HG03159 (cell line): Measurements from ENCODE around the gene ESRP2.

Experiments
- ATAC-seq: cut with Tn5 transposase; IDR thresholded peaks from one replicate; pipeline ENCODE4 v1.9.1; 2021; ENCODE audit warnings: mild to moderate bottlenecking, moderate library complexity; ENCODE audit not compliant: unreplicated experiment

Gene ESRP2

DNA sequence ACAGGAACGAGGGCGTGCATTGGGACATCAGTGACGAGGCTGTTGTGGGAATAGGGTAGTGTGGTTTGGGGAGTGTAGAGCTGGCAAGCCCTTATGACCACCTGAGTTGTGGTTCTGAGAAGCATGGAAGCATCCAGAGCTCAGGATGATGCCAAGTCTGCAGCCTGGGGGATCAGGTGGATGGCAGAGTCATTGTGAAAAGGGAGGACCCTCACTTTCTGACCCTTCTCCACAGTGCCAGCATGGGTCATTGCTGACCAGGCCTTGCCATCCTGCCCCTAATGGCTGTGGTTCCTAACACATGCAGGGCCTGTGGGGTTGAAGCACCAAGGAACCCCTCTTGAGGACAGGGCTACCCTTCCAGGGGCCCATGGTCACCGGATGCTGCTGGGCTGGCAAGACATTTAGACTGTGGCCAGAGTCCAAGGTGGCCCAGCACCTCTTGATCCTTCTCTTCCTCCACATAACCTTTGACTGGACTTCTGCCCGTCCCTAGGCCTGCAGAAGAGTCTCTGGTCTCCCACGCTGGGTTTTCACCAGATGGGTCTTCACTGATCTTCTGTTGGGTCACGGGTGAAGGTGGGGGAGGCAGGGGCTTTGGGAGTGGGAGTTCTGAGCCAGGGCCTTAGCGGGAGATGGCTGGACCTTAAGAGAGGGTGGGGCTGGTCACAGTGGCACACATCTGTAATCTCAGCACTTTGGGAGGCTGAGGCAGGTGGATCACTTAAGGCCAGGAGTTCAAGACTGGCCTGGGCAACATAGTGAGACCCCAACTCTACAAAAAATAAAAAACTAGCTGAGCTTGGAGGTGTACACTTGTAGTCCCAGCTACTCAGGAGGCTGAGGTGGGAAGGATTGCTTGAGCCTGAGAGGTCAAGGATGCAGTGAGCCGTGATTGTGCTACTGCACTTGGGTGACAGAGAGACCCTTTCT is 7.3 kb upstream of the ESRP2 start:
- no peak for ATAC-seq

DNA sequence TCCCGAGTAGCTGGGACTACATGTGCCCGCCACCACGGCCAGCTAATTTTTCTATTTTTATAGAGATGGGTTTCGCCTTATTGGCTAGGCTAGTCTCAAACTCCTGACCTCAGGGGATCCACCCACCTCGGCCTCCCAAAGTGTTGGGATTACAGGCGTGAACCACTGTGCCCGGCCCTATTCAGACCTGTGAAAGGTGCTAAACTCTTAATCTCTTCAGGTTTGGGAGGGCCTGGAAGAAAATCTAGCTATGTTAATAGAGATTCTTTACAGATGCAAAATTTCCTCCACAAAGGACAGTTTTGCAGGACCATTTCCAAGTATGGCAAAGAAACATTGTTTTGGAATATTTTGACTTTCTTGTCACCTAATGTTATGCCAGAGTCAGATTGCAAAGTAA is 6.2 kb upstream of the ESRP2 start:
- ATAC-seq: no peak

DNA sequence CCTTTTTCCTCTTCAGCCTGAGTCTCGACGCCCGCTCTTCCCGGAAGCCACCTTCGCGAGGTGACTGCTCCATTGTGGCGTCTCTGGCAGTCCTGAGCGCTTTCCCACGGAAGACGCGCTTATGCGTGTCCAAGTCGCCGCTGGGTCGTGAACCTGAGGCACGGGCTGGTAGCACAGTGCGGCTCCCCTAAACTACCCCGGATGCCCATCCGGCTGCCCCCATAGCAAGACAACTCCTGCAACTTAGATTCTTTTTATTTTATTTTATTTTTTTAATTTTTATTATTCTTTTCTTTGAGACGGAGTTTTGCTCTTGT is 2.1 kb upstream of the ESRP2 start:
- ATAC-seq: no peak

DNA sequence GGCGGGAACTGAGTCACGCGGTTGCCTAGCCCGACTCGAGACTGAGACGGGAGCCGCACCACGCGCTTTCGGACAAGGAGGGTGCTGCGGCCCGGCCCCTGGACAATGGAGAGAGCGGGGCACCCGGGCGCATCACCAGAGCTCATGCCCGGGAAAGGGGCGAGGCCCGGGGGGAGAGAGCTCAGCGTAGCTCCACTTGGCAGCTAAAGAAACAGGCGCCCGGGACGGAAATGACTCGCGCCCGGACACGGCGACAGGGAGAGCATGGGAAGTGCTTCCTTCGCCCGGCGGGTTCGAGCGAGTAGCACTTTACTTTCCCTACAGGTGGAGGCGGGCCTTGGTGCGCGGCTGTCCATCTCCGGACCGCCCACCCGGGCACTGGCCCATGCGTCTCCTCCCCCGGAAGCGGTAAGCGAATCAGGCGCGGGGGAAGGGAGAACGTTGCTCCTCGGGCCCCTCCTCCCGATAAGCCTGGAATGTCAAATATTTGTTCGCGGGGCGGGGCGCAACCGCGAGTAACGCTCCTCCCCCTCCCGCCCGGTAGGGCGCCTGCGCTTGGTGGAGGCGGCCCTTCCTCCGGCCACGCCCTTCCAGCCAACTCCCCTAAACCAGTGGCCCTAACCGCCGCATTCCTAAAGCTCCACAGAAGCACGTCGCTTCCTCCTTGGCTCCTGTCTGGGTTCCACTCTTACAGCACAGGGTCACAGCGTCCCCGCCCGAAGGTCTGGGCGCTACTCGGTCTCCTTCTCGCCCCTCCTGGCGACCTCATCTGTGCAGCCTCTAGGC is 1.5 kb upstream of the ESRP2 start:
- ATAC-seq: peak; percentile 75

DNA sequence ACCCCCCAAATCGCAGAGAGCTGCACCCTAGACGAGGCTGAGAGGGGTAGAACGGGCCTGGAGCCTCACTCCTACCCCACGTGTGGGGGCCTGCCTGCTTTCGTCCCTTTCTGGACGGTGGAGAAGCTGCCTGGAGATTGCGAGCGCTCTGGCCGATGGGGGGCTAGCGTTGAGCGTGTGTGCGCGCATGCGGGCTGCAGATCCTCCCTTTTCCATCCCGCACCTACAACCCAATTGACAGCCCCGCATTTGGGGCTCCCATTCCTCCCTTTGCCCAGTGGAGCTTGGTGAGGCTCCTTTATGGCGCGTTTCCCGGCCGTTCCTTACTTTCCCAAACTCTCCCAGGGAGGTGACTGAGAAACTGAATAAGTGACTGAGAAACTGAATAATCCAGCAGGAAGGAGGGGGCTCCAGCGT is 907 bp upstream of the ESRP2 start:
- ATAC-seq: peak; percentile 10

DNA sequence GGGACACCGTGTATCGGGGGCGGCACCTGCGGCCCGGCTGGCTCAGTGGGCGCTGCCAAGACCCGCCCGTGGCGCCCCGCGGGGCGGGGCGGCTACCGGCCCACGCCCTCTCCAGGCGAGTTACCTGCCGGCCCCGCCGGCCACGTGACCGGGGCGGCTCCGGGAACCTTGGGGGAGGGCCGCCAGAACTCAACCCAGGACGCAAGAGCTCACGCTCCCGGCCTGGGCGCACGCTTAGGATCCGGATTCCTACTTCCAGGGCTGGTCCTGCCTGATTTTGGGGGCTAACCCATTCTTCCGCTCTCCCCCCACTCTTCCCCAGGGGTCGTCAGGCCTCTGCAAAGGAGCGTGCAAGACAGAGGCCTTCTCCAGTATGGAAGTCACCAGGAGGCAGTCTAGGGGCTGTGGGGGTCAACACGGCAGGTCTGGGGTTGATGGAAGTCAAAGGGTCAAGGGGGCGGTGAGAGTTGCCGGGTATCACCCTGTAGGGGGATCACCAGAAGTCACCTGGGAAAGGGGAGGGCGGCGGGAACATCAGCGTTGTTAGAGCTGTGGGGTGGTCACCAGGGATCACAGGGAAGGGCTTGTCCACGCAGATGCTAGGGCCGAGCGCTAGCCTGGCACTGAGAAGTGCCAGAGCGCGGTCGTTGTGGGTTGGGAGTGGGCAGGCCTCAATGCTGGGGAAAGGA is 354 bp upstream of the ESRP2 start:
- ATAC-seq: no peak

DNA sequence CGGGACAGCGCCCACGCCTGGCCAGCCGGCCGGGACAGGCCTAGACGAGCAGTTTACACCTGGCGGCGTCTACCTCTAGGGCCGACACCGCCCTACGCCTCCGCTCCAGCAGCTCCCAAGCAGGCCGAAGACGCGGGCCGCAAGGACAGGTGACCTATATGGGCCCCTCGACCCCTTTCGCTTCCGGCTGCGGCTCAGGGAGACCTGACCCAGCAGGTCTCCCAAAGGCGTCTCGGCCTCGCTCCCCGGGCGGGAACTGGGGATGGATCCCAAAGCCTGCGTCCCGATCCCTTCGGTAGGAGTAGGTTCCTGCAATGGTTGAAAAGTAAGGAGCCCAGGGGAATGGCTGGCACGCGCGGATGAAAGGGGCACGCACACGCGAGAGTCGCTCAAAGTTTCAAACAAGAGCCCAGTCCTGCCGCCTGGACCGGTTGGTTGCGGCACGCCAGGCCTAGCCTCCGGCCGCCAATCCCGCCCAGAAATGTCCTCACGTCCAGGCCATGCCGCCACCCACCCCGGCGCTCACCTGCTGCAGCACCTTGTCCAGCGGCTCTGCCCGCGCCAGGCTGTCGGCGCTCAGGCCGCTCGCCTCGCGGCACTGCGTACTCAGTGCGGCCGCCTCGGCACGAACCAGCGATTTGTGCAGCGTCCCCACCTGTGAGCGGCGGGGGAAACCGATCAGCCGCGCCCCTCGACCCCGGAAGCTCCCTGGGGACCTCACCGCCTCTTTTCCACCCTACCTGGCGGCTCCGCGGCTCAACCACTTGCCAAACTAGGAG is 630 bp downstream of the ESRP2 start:
- no peak for ATAC-seq

DNA sequence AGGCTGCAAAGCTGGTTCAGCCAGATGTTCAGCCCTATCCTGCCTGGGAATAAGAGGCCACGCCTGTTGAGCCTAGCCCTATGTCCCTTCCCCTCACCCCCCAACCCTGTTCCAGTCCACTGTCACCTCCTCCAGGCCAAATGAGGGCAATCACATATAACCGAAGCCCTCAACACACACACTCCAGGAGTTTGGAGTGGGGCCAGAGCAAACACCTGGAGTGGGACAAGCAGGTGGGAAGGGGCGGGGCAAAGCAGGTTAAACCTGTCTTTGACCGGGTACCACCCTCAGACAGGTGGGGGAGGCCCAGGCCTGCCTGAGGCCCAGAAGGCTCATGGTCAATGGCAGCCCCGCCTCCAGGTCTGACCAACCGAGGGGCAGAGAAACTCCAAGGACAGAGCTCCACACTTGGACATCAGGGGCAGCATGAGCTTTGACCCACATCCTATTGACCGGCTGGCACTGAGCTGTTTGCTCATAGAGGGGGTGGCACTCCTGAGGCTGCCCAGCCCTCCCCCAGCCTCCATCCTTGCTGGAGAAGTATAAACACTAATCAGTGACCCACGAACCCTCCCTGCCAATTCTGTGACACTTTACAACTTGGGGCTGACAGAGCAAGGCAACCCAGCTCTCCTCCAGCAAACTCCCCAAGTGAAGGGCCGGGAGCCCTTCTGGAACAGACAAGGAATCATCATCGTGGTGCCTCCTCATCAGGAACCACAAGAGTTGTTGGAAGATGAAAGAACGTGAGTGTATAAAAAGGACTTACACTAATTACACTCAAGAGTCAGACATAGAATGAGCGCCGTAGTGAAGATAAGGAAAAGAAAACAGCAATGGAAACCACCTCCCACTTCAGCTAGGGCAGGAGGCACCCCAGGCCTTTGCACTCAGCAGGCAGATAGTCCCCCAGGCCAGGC is 1.5 kb downstream of the ESRP2 start:
- no peak for ATAC-seq

DNA sequence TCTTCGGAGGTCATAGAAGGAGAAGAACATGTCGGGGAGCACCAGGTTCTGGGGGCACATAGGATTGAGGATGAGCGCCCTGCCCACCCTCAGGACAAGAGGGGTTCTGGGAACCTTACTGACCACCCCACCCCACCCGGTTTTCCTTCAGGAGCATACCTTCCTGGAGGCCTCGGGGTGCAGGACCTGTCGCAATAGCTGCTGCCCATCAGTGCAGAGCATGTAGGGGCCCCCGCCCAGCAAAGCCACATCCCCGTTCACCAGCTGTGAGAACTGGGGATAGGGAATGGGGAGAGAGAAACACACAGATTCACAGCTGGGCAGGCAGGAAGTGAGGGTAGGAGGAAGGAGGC is 2.1 kb downstream of the ESRP2 start:
- ATAC-seq: no peak

DNA sequence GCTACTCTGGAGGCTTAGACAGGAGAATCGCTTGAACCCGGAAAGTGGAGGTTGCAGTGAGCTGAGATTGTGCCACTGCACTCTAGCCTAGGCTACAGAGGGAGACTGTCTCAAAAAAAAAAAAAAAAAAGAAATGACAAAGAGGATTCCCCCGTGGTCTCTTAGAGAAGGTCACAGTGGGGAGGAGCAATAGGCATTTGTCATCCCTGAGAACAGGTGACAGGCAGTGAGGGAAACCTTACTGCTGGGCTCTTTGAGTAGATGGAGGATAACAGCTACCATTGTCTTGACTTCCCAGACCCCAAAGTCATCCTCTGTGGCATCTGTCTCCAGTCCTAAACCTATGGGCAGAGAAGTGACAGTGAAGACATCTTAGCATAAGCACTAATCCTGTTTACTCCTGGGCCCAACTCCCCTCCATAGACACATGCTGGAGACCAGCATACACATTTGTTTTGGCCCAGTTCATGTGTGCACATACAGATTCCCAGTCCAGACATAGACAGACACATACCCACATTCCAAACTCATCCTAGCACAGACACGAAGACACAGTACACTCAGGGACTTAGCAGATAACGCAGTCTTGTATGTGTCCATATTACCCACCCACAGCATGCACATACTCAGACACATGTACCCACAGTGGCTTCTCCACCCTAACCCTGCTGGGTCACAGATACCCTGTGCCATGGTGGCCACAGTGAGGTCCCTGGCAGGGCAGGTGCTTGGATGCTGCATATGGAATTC is 2.7 kb downstream of the ESRP2 start:
- no peak for ATAC-seq

DNA sequence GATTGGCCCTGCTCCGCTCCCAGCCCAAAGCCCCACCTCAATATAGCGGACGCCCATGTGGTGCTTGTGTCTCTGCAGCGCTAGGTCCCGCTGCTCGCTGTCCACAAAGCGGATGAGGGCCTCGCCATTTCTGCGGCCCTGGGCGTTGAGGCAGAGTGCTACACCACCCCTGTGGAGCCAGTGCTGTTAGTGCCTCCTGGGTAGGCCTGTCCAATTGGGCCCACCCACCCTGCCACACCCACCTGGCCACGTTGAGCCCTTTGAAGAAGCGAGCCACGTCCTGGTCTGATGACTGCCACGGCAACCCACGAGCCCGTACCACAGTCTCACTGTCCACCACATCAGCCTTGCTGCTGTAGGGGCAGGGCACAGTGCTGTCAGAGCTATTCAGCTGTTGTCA is 3.6 kb downstream of the ESRP2 start:
- ATAC-seq: no peak

DNA sequence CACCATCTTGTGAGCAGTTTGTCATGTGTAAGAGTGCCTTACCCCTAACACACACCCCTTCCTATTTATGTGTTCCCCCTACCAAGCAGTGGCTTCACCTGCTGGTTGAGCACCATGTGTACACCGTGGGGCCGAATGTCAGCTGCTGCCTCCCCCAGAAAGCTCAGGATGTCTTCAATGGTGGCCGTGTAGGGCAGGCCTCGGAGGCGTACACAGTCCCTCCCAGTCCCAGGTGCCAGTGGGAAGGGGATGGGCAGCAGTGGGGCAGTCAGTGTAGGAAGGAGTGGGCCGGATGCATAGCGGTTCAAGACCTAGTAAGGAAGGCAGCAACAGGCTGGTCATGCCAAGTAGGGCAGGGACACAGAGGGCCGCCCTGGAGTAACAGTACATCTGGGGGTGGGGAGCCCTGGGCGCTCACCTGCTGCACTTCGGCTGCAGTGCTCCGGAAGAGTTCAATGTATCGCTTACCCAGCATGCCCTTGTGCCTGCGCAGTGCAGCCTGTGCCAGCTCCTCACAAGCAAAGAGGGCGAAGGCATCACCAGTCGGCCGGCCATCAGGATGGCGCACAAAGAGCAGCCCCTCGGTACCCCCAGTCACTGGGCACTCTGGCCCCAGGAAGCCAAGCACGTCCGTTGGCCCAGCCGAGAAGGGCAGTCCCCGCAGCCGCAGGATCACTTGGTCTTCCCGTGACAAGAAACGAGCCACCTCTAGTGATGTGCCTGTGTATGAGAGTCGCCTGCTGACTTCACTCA is 4.4 kb downstream of the ESRP2 start:
- ATAC-seq: no peak

DNA sequence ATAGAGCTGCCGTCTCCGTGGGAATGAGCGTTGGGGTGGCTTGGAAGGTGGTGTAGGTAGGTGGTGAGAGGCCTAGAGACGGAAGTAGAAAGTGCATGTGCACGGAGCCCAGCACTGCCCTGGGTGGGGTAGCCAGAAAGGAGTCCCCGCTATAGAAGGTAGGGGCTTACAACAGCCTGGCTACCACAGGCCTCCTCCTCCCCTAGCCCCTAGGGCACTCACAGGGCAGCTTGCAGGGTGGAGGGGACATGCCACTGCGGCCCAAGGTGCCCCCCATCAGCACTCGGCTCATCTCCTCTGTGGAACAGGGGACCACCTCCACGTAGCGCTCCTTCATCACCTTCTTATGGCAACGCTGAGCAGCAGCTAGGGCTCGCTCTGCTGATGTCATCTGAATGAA is 5.0 kb downstream of the ESRP2 start:
- no peak for ATAC-seq

DNA sequence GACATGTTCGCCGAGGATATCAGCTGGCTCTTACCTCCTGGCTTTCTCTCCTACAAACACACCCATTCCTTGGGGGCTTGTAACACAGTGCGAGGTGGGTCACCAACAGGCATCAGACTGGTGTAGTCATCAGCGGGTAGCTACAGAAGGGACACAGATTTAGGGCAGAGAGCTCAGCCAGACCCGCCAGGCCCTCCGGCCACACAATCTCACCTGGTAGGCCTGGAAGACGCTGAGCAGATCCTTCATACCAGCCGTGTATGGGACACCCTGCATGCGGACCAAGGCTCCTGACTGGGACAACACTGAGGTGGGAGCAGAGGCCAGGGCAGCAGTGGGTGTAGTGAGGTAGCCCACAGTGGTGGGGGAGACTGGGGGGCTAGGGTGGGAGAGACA is 5.8 kb downstream of the ESRP2 start:
- ATAC-seq: no peak

DNA sequence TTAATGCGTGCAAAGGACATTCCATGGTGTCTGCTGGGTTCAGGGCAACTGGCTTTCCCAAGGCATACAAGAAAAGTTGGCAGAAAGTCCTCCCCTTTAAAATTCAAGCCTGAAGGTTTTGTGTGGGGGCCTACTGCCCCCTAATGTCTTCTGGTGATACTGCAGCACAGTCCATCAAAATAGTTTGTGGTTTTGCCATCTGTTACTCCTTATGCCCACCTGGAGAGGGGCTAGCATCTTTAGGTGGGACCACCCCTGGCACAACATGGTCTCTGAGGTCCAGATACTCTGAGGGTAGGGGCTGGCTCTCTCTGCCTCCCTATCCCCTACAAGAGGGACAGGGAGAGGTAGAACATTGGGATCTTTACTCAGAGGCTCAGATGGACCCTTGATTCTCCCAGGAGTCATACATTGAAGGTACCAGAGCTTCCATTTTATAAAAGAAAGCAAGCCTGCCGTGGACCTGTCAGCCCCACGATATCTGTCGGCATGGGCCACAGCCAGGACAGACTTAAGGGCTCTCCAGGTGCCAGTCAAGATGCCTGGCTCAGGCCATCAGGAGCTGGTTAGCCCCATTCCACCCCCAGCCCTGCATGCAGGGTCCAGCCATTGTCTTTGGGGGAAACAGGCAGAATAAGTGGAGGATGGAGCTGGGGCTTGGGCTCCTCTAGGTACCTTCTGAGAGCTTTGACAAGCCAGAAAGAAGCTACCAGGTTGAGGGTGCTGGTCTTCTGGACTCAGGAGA is 6.3 kb downstream of the ESRP2 start:
- ATAC-seq: no peak

DNA sequence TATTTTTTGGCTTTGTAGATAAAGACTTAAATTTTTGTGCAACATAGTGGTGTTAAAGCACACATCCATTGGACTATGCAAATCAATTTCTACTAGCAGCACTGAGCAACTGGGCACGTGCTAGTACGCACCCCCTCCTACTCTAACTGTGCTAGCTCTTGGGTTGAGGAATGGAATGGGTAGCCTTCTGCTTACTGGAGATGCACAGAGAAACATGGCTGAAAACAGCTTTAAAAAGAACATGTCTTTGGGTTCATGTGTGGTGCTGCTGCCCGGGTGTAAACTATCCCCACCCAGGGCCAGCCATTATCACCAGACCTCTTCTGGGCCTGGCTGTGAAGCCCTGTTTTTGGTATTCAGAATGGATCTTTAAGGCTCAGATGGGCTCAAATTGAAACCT is 7.3 kb downstream of the ESRP2 start:
- no peak for ATAC-seq

DNA sequence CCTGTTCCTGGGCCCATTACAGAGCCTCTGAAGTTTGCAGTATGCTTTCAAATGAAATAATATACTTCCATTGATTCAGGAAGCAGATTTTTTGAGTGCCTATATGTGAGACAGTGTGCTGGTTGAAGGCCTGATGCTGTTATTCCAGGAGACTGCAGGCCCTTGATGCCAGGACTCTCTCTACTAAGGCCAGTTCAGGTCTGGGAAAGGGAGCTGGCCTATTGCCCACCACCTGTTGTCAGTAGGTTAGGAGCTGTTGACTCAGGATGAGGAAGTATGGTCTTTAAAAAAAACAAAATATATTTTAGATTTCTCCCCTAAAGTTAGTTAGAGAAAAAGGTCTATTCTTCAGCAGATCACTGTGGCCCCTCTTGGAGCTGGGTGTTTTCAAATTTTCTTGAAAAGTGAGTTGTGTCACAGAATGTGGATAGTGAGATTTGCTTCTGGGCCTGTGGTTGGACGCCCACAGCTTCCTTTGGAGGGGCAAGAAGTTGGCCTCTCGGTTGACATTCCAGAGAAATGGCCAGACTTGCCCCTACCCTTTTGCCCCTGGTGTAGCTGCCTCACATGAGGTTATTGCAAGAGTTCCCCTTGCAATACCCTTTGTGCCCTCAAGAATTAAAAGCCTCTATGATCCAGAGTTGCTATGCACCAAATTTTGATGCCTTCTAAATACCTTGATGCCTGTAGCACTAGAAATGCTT is 7.9 kb downstream of the ESRP2 start:
- no peak for ATAC-seq
